H9 (cell line): ENCODE results near the gene HOXD10. TPM values are rescaled to one million over a fixed set of nuclear protein-coding genes. Genes with fewer than 3 reads are reported as not detected.

Experiments
- DNase-seq: peaks from one replicate; pipeline ENCODE4 v3.0.0-alpha.2; 2017
- H2AFZ ChIP-seq: one replicate; pipeline ENCODE4 v1.6.1; 2013; ENCODE audit warnings: mild to moderate bottlenecking, low read length, control low read depth, moderate library complexity
- H2AK5ac ChIP-seq: 2 replicates; pipeline ENCODE4 v1.6.1; 2013; ENCODE audit warnings: low read length, control low read depth, mixed read lengths; ENCODE audit not compliant: insufficient read length
- H2BK120ac ChIP-seq: one replicate; pipeline ENCODE4 v1.6.1; 2013; ENCODE audit warnings: low read depth, mild to moderate bottlenecking, low read length, control low read depth, inconsistent platforms; ENCODE audit not compliant: poor library complexity, severe bottlenecking
- H2BK12ac ChIP-seq: 2 replicates; pipeline ENCODE4 v1.6.1; 2013; ENCODE audit warnings: low read length, control low read depth, mixed read lengths, low read depth; ENCODE audit not compliant: insufficient read length
- H2BK15ac ChIP-seq: 2 replicates; pipeline ENCODE4 v1.6.1; 2013; ENCODE audit warnings: low read depth, low read length, control low read depth
- H2BK20ac ChIP-seq: one replicate; pipeline ENCODE4 v1.6.1; 2013; ENCODE audit warnings: low read depth, mild to moderate bottlenecking, low read length, control low read depth, inconsistent platforms; ENCODE audit not compliant: poor library complexity, severe bottlenecking
- H2BK5ac ChIP-seq: 2 replicates; pipeline ENCODE4 v1.6.1; 2013; ENCODE audit warnings: low read length, control low read depth, mixed read lengths; ENCODE audit not compliant: insufficient read length
- H3K14ac ChIP-seq: 2 replicates; pipeline ENCODE4 v1.6.1; 2013; ENCODE audit warnings: low read length, control low read depth; ENCODE audit not compliant: insufficient read depth
- H3K18ac ChIP-seq: 2 replicates; pipeline ENCODE4 v1.6.1; 2013; ENCODE audit warnings: low read depth, mild to moderate bottlenecking, mixed read lengths, low read length, control low read depth; ENCODE audit not compliant: insufficient read length
- H3K23ac ChIP-seq: 2 replicates; pipeline ENCODE4 v1.6.1; 2013; ENCODE audit warnings: low read length, control low read depth, mixed read lengths, low read depth; ENCODE audit not compliant: insufficient read length
- H3K23me2 ChIP-seq: 2 replicates; pipeline ENCODE4 v1.6.1; 2013; ENCODE audit warnings: low read depth, mild to moderate bottlenecking, mixed read lengths, low read length, control low read depth; ENCODE audit not compliant: insufficient read length, poor library complexity, severe bottlenecking
- H3K27ac ChIP-seq: 2 replicates; pipeline ENCODE4 v1.5.1; 2013; ENCODE audit warnings: low read length, control low read depth, mixed read lengths, low read depth; ENCODE audit not compliant: insufficient read length
- H3K27me3 ChIP-seq: 2 replicates; pipeline ENCODE4 v1.6.1; 2013; ENCODE audit warnings: low read length, control low read depth, inconsistent platforms; ENCODE audit not compliant: insufficient read depth
- H3K4ac ChIP-seq: 2 replicates; pipeline ENCODE4 v1.6.1; 2013; ENCODE audit warnings: low read depth, mild to moderate bottlenecking, control low read depth, inconsistent platforms, low read length, moderate library complexity
- H3K4me1 ChIP-seq: 2 replicates; pipeline ENCODE4 v1.6.1; 2013; ENCODE audit warnings: low read length, control low read depth, inconsistent platforms; ENCODE audit not compliant: insufficient read depth
- H3K4me2 ChIP-seq: 2 replicates; pipeline ENCODE4 v1.6.1; 2013; ENCODE audit warnings: low read length, control low read depth, mixed read lengths; ENCODE audit not compliant: insufficient read length, insufficient read depth
- H3K56ac ChIP-seq: 2 replicates; pipeline ENCODE4 v1.6.1; 2013; ENCODE audit warnings: low read depth, mild to moderate bottlenecking, mixed read lengths, low read length, control low read depth; ENCODE audit not compliant: insufficient read length
- H3K79me1 ChIP-seq: 2 replicates; pipeline ENCODE4 v1.6.1; 2013; ENCODE audit warnings: low read depth, mild to moderate bottlenecking, moderate library complexity, low read length, control low read depth, inconsistent platforms; ENCODE audit not compliant: insufficient read depth, poor library complexity, severe bottlenecking
- H3K79me2 ChIP-seq: 2 replicates; pipeline ENCODE4 v1.6.1; 2013; ENCODE audit warnings: low read length, control low read depth, inconsistent platforms; ENCODE audit not compliant: insufficient read depth
- H3K9ac ChIP-seq: 2 replicates; pipeline ENCODE4 v1.6.1; 2013; ENCODE audit warnings: low read length, control low read depth, mixed read lengths; ENCODE audit not compliant: insufficient read length; ENCODE audit errors: extremely low read depth
- H3K9me3 ChIP-seq: one replicate; pipeline ENCODE4 v1.6.1; 2013; ENCODE audit warnings: low read depth, low read length, inconsistent platforms; ENCODE audit not compliant: control insufficient read depth
- H3T11ph ChIP-seq: one replicate; pipeline ENCODE4 v1.6.1; 2013; ENCODE audit warnings: mild to moderate bottlenecking, low read length, control low read depth, inconsistent platforms
- H4K20me1 ChIP-seq: one replicate; pipeline ENCODE4 v1.6.1; 2013; ENCODE audit not compliant: control insufficient read depth, insufficient read length, insufficient read depth
- H4K5ac ChIP-seq: 2 replicates; pipeline ENCODE4 v1.6.1; 2013; ENCODE audit warnings: low read depth, mild to moderate bottlenecking, mixed read lengths, low read length, control low read depth; ENCODE audit not compliant: insufficient read length
- H4K8ac ChIP-seq: replicated peaks from 2 replicates; pipeline ENCODE4 v1.6.1; 2013; ENCODE audit warnings: low read length, control low read depth, mixed read lengths, low read depth; ENCODE audit not compliant: insufficient read length
- H4K91ac ChIP-seq: 2 replicates; pipeline ENCODE4 v1.6.1; 2013; ENCODE audit warnings: low read depth, mild to moderate bottlenecking, moderate library complexity, mixed read lengths, low read length, control low read depth; ENCODE audit not compliant: insufficient read length
- H3K27ac Mint-ChIP-seq, 3 experiments: 2 replicates in 2 of 3; 3 replicates in 1 of 3; pipeline ENCODE4 v1.8.0; 2020 to 2021; ENCODE audit warnings: mixed read lengths in 3 of 3, mild to moderate bottlenecking in 1 of 3, moderate library complexity in 1 of 3
- H3K27me3 Mint-ChIP-seq: 2 replicates; pipeline ENCODE4 v1.8.0; 2021; ENCODE audit warnings: low read depth, mild to moderate bottlenecking, moderate library complexity, mixed read lengths
- H3K36me3 Mint-ChIP-seq, 3 experiments: 2 replicates in 2 of 3; 3 replicates in 1 of 3; pipeline ENCODE4 v1.8.0; 2020 to 2021; ENCODE audit warnings: low read depth in 3 of 3, mixed read lengths in 3 of 3; ENCODE audit not compliant: insufficient read depth in 1 of 3
- H3K4me1 Mint-ChIP-seq, 2 experiments: 2 replicates each; pipeline ENCODE4 v1.8.0; 2020; ENCODE audit warnings: mixed read lengths in 2 of 2
- H3K4me3 Mint-ChIP-seq, 2 experiments: 2 replicates in 1 of 2; 3 replicates in 1 of 2; pipeline ENCODE4 v1.8.0; 2020 to 2021; ENCODE audit warnings: mild to moderate bottlenecking in 2 of 2, mixed read lengths in 2 of 2, moderate library complexity in 1 of 2
- H3K9me3 Mint-ChIP-seq, 2 experiments: 2 replicates in 1 of 2; 3 replicates in 1 of 2; pipeline ENCODE4 v1.8.0; 2020; ENCODE audit warnings: mild to moderate bottlenecking in 2 of 2, mixed read lengths in 2 of 2, moderate library complexity in 1 of 2
- WGBS: extraction: QIAGEN DNeasy Blood & Tissue Kit; methylation state at CpG from one replicate; pipeline ENCODE4 v1.1.7; 2013; ENCODE audit warnings: missing lambda C conversion rate, low lambda C conversion rate, mixed read lengths; ENCODE audit not compliant: insufficient read length; ENCODE audit errors: extremely low coverage; 5-methylcytosine and 5-hydroxymethylcytosine counted together
- total RNA-seq: library from RNA; stranded (reverse); gene quantifications from 2 replicates; pipeline ENCODE4 v1.2.1, GENCODE V29; 2021
- TF ChIP-seq, protein P1 (sequence below): fragments of 200-600 bp; sonication (generic); conservative IDR thresholded peaks from 3 replicates; pipeline ENCODE4 v1.8.0; 2021; ENCODE audit warnings: antibody characterized with exemption, mild to moderate bottlenecking

The HOXD10 gene
- total RNA-seq, 1 experiment from 2014 or later, result not detected

DNA sequence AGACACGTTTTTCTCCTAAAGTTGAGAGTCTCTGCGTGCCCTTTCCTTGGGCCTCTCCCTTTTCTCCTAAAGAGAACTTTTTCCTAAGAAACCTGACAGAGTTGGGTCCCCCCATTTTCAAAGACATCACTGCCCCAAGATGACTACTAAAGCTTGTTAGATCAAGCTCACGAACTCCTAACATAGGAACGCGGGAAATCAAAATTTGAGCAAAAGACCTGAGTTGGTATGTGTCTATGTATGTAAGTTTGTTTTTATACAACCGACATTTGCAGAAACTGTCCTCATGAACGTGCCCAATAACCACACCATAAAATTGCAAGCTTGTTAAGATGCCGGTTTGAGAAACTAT is 22.7 kb upstream of the HOXD10 start:
- peaks cover 25 to 38% of the 10 kb centered on the region in 2 experiments for H3K4me1 Mint-ChIP-seq
- no peak overlapping the region for H4K8ac ChIP-seq
- H2AK5ac ChIP-seq, result no peak overlapping the region
- H2BK12ac ChIP-seq, result no peak overlapping the region
- no peak overlapping the region for H2BK15ac ChIP-seq
- H2BK5ac ChIP-seq, result no peak overlapping the region
- no peak overlapping the region for H3T11ph ChIP-seq
- H3K4me2 ChIP-seq, result peak overlapping the region; percentile 43
- DNase-seq, result no peak
- H3K36me3 Mint-ChIP-seq, result peaks cover 0 to 3% (median 0%) of the 10 kb centered on the region in 3 experiments; a peak in 2 of 7 replicates
- no peak overlapping the region for H3K23ac ChIP-seq
- no peaks in the 10 kb centered on the region for H4K20me1 ChIP-seq
- H3K27me3 ChIP-seq, result peaks cover 83% of the 10 kb centered on the region
- no peaks in the 10 kb centered on the region for H3K79me1 ChIP-seq
- H3K27ac ChIP-seq, result no peak overlapping the region
- peaks cover 8 to 28% of the 10 kb centered on the region in 2 experiments; a peak in 4 of 5 replicates for H3K9me3 Mint-ChIP-seq
- H2BK20ac ChIP-seq, result no peak overlapping the region
- peak overlapping the region in 1 of 2 experiments; percentile 31; a peak in 3 of 5 replicates for H3K4me3 Mint-ChIP-seq
- H3K27me3 Mint-ChIP-seq, result peaks cover 97% of the 10 kb centered on the region
- peaks cover 6% of the 10 kb centered on the region for H3K4me1 ChIP-seq
- WGBS, result no CpG with 5 or more reads among the region's 8 CpGs
- H3K79me2 ChIP-seq, result no peaks in the 10 kb centered on the region
- TF ChIP-seq, protein P1, sequence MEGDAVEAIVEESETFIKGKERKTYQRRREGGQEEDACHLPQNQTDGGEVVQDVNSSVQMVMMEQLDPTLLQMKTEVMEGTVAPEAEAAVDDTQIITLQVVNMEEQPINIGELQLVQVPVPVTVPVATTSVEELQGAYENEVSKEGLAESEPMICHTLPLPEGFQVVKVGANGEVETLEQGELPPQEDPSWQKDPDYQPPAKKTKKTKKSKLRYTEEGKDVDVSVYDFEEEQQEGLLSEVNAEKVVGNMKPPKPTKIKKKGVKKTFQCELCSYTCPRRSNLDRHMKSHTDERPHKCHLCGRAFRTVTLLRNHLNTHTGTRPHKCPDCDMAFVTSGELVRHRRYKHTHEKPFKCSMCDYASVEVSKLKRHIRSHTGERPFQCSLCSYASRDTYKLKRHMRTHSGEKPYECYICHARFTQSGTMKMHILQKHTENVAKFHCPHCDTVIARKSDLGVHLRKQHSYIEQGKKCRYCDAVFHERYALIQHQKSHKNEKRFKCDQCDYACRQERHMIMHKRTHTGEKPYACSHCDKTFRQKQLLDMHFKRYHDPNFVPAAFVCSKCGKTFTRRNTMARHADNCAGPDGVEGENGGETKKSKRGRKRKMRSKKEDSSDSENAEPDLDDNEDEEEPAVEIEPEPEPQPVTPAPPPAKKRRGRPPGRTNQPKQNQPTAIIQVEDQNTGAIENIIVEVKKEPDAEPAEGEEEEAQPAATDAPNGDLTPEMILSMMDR, result no peak
- H3K4ac ChIP-seq, result no peak overlapping the region
- H3K9ac ChIP-seq, result no peak overlapping the region
- no peak overlapping the region for H3K14ac ChIP-seq
- H3K18ac ChIP-seq, result no peak overlapping the region
- no peak overlapping the region for H3K27ac Mint-ChIP-seq
- no peak overlapping the region for H3K56ac ChIP-seq
- H3K23me2 ChIP-seq, result peaks cover 5% of the 10 kb centered on the region
- no peak overlapping the region for H2BK120ac ChIP-seq
- H4K91ac ChIP-seq, result no peak overlapping the region
- no peaks in the 10 kb centered on the region for H3K9me3 ChIP-seq
- no peak overlapping the region for H4K5ac ChIP-seq
- H2AFZ ChIP-seq, result no peak overlapping the region
